D341Med (cell line): ENCODE results near the gene RNASE4.
"Not testable (repeated sequence)": the region's sequence is repeated elsewhere in the genome, so short reads cannot be mapped to it uniquely, and the experiment has no call there.

Experiments
- DNase-seq: peaks from one replicate; pipeline ENCODE4 v3.0.0; 2012; ENCODE audit warnings: low spot score

The RNASE4 gene

DNA sequence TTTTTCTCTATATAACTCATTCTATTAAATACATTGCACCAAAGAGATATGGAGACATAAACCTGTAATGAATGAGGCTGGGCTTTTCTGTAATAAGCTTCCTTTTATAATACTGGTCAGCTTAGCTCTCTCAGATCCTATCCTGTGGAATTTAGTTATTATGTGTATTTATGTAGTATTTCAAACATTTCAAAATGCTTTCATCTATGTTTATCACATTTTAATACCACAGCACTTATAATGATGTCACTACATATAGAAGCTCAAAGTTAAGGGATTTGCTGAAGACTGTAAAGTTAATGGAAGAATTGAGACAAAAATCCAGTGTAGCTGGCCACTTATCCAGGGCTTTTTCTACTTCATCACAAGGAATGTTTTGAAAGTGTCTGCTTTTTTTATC lies 15.6 kb downstream of the RNASE4 start:
- no peak for DNase-seq

DNA sequence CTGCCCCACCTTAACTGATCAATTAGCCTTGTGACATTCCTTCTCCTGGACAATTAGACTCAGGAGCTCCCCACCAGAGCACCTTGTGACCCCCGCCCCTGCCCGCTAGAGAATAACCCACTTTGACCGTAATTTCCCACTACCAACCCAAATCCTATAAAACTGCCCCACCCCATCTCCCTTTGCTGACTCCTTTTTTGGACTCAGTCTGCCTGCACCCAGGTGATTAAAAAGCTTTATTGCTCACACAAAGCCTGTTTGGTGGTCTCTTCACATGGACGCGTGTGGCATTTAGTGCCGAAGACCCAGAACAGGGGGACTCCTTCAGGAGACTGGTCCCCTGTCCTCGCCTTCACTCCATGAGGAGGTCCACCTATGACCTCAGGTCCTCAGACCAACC lies 16.6 kb downstream of the RNASE4 start:
- DNase-seq, result not testable (repeated sequence)

DNA sequence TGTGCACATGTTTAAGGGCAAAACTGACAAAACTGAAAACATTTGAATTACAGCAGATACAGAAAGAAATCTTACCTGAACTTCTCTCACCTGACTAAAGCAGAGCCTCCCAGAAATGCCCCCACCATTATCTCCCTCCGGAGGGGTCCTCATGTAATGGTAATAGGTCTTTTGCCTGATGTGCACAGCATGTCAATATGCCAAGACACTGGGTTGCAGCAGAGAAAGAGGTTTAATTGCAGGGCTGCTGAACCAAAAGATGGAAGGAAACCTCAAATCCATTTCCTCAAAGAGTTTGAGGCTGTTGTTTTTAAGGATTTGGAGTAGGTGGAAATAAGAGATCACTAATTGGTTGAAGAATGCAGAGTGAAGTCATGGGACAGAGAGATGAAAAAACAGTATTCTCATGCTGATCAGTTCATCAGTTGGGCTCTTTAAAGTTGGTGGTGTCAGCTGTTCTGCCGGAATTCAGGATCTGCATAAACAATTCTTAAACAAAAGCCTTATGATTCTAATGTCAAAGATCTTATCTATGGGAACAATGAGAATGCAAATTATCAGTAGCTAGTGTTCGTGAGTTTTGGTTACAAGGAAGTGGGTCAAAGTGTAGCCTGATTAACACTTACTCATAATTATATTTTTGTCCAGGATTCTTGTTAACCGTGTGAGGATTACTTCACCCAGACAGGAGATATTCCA lies 22.4 kb downstream of the RNASE4 start:
- DNase-seq, result no peak

DNA sequence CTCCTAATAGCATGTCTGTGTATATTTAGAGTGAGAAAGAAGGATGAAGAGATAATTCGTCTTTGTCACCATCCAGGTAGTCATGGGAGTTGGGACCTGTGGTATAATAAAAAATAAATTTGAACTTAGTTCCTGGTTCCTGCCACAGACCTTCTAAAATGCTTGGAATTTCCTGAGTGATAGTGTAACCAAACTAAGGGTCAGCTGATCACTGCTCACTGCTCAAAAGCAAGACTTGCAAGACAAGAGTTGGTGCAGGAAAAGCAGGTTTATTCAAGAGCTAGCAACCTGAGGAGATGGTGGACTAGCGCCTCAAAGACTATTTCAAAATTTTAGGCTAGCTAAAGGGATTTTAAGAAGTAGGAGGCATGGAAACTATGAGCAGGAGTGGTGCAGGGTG lies 23.3 kb downstream of the RNASE4 start:
- no peak for DNase-seq

DNA sequence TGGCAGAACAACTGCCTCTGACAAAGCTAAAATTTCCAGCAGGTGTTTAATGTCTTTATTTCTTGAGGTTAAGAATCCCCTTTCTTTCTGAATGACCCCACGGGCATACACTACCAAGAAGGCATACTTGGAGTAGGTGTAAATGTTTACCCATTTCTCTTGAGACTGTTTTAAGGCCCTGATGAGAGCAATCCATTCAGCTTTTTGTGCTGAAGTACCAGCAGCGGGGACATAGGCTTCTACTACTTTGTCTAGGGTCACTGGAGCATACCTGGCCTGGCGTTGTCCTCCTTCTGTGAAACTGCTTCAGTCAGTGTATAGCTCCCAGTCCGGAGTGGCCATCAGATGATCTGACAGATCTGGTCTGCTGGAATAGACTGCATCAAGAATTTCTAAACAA lies 26.9 kb downstream of the RNASE4 start:
- no peak for DNase-seq

DNA sequence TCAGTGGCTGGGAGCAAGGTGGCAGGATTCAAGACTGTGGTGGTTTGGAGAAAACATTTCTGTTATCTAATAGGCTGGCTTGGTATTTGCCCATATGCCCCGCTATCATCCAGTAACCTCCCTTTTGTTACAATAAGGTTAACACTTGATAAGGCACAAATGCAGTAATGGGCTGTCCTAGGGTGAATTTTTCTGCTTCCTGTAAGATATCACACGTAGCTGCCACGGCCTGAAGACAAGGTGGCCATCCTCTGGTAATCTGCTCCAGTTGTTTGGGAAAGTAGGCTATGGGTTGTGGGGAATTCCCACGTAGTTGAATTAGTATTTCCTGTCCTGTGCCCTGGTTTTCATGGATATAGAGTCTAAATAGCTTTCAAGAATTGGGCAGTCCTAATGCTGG lies 27.3 kb downstream of the RNASE4 start:
- no peak for DNase-seq

DNA sequence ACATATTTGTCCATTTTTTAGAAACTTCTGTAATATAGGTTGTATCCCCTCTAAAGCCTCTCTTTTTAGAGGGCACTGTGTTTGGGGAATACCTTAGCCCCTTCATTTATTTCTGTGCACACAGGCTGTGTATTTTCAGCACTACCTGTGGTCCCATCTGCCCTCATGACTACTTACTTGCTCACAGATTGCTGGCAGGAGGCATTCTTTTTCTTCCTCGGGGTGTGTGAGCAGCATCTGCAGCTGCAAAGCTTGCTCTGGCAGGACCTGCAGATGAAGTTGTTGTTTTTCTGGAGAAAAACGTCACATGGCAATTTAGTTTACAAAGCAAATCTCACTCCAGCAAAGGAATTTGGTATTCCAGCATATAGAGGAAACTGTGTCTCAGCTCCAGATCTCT lies 28.5 kb downstream of the RNASE4 start:
- no peak for DNase-seq

DNA sequence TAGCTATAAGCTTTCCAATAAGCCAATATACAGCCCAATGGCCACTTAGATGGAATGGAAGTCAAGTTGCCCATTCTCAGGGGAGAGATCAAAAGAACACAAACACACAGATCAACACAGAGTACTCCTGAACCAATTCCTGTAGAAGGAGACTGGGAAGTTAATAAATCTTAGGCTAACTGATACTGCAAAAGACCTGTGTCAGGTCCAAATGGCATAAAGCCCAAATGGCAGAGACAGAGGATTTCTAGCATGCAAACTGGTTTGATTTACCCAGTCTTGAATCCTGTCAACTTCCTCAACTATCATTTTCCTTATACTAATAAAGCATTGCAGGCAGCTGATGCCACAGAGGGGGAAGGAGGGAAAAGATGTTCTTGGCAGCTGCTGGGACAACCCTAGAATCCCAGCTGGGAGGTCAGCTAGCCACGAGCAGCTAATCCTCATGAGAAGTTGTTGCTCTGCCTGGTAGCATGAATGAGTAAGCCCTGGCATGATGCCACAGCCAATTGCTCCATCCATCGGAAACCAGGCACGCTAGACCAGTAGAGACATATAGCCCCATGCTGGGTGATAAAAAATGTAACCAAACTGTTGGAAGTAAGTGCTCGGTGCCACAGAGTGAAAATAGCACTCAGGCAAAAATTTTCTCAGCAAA lies 30.4 kb downstream of the RNASE4 start:
- no peak for DNase-seq

DNA sequence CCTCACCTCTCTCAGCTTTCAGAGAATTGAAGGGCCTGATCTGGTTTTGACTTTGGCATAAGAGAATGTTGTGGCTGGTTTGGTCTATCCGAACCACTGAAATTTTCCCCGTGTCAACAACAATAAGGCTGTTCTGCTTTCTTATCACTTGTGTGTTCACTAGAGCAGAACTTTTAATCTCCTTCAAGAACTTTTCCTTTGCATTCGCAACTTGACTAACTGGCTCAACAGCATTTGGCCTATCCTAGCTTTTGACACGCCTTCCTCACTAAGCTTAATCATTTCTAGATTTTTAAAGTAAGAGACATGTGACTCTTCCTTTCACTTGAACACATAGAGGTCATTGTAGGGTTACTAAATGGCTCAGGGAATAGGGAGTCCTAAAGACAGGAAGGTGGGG lies 35.4 kb downstream of the RNASE4 start:
- DNase-seq, result no peak

DNA sequence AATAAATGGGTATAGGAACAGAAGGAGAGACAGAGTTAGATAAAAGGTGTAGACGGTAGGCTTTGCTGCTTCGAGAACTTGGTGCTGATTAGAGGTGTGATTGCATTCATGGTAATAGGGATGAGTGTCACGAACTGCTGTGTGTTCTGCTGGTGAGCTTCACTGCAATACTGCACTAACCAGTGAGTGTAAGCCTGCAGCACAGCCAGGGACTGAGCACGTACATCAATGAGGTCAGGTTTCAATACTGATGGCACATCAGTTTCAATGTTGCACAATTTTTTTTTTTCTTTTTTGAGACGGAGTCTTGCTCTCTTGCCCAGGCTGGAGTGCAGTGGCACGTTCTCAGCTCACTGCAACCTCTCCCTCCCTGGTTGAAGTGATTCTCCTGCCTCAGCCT lies 36.4 kb downstream of the RNASE4 start:
- DNase-seq, result no peak

DNA sequence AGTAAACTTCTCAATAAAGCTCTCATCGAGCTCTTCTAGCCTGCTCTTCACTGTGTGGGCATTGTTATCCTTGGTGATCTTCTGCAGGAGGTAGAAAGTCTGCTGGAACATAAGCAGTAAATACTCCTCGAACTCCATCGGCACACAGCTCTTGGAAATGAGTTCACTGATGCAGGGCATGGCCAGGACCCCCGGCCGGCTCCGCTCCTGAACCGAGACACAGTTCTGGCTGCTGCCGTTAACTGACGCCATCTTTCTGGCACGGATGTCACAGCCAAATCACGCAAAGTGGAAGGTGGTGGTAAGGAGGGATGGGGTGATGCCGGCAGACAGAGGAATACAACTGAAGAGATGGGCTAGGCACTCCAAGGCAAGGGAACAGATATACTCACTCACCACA lies 37.7 kb downstream of the RNASE4 start:
- DNase-seq, result no peak

DNA sequence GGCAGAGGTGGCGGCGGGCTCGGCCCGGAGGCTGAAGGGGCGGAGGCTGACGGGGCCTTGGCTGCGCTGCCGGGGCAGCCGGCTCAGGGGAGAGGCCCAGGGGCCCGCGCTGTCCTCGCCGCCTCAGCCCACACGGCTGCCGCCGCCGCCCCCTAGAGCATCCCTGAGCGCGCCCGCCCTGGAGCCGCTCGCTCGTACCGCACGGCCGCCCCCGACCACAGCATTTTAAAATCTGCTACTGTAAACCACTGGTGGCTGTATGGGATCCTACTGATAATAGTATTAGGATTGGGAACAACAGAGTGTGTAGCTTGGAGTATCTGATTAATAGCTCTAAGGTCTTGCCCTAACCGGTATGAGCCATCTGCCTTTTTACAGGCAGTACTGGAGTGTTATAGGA lies 39.1 kb downstream of the RNASE4 start:
- no peak for DNase-seq

DNA sequence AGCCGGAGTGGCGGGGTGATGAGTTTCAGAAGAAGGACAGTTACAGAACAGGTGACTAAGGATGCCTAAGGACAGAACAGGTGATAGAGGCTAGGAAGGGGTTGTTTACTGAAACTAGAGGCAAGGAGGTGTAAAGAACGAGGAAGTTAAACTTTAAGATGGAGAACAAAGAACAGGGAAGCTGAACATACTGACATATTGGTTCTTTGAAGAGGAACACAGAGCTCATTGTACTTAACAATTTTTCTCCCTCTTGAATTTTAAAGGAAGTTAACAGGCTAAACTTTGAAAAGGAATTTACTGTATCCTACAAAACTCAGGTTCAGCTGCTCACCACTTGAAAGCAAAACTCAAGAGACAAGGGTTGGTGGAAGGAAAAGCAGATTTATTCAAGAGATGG lies 41.8 kb downstream of the RNASE4 start:
- not testable (repeated sequence) for DNase-seq

DNA sequence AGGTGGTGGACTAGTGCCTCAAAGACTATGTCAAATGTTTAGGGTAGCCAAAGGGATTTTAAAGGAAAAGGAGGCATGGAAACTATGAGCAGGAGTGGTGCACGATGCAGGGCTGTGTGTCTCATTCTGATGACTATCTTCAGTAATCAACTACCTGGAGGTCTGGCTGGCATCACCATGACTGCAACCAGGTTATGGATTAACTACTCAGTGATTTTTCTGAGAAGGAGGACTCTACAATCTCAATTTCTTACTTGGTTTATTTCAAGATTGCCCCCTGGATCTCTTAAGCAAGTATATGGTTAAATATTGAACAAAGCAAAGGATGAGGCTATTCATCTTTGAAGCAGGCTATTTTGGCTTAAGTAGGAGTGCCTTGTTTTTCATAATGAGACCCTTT lies 42.2 kb downstream of the RNASE4 start:
- DNase-seq, result no peak

DNA sequence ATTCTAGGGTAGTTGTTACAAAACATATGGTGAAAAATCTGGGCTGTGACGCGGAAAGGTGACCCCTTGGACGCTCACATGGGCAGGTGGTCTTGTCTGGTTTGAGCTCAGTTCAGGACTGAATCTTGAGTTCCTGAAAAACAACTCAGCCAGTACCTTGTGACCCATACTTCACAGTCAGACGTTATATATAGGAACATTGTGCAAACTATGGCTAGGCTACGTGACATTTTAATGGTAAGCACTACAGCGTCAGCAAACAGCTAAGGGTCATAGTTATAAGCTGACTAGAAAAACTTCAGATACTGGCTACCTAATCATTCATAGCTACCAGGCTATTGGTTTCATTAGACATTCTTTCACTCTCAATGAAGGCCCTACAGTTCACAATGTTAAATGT lies 46.5 kb downstream of the RNASE4 start:
- DNase-seq, result no peak

DNA sequence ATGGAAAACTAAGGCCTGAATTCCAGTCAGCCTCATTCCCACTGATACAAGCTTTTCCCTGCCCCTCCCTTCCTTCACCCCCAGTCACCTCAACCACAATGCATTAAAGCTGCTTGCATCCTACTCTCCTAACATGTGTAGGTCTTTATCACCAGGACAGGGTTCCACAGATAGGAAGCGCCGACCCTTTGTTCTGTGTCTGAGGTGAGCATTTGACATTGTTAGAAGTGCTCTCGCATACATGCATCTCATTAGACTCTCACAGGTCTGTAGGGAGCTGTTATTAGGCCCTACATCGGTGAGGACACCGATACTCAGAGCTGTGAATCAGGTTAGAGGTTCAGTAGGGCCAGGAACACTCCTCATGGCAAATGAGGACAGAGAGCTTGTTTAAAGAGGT lies 48.1 kb downstream of the RNASE4 start:
- DNase-seq, result no peak

DNA sequence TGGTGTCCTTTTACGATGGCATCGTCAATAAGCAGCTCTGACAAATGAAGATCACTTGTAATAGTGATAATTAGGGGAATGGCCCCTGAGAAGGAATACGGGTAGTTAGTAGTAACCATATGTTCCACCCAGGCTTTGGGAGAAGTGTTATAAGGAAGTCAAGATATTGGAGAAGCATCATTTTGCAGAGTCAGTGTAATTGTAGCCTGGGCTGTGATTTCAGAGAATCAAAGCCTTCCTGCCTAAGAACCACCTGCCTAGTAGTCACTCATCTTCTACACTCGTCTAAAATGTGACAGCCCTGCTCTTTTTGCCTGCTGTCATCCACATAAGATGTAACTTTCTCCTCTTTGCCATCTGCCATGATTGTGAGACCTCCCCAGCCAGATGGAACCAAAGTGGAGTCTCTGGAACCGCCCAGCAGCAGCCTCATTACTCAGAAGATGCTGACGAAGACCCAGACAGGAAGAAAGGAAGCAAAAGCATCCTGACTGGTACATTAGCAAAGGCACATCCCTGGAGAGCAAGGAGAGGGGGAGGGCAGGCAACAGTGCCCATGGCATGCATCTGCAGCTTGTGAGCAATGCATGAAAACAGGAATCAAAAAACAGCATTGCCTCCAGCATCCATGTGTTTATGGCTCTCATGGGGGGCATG lies 48.7 kb downstream of the RNASE4 start:
- no peak for DNase-seq

DNA sequence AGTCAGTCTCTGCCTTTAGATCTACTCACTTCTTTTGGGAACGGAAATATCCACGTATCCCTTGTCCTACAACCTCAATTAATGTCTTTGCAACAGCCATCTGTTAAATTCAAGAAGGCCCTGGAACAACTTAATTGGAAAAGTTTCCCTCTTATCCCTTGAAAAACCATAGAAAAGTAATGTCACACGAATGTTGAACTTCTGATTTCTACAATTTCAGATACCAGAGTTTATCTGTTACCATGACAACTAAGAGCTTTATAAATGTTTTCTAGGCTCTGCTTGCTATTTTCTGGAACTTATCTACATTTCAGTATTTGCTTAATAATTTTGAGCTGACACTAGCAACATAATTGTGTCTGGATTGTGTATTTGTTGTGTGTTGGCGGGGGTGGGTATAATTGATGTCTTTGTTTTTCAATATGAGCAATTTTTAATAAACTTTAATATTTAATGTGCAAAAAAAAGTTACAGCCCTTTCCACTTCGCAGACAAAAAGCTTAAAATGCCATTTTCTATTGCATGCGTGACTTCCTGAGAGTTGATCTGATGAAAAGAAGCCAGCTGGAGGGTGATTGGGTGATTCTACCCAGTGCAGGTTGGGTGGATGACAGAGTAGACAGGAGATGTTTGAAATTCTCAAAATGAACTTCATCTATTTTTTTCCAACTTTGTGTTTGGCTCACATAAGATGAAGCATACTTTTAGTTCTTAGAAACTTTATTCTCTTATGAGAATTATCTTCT lies 49.5 kb downstream of the RNASE4 start:
- no peak for DNase-seq

DNA sequence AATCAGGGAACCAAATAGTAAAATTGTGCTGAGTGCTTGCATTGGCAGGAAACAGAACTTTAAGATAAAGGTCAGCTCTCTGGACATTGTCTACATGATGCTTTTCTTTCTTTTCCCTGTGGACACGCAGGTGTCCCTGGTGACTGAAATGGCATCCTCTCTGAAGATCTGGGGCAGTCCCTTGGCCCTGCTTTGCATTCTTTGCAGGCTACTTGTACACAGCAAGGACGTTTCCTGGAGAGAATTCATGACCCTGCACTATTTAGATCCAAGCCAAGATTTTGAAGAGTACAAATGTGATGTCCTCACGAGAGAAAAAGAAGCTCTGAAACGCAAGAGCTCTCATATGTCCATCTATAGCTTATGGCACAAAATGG lies 50.1 kb downstream of the RNASE4 start:
- no peak for DNase-seq

DNA sequence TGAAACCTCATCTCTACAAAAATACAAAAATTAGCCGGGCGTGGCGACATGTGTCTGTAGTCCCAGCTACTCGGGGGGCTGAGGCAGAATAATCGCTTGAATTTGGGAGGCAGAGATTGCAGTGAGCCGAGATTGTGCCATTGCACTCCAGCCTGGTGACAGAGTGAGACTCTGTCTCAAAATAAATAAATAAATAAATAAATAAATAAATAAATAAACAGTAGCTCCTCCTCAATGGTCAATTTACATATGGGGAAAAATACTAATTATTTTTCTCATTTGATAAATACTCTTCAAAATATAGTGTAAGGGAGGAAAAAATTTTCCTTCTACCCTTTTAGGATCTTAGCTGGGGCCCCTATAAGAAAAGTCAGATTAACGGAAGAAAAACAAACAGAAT lies 53.9 kb downstream of the RNASE4 start:
- not testable (repeated sequence) for DNase-seq

DNA sequence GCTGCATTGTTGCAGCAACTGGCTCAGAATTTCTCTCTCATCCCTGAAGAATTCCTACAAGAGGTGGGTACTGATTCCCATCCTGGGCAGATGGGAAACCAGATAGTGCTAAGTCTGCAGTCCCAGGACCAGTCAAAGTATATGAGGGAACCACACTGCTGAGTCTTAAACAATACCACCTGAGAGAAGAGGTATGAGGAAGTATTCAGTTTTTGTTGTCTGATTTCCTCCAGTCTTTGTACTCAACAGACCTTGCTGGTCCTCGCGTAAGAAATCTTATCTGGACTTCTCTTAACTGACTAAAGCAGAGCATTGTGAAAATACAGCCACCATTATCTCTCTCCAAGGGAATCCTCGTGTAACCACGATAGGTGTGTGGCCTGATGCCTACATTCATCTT lies 57.8 kb downstream of the RNASE4 start:
- DNase-seq, result no peak

DNA sequence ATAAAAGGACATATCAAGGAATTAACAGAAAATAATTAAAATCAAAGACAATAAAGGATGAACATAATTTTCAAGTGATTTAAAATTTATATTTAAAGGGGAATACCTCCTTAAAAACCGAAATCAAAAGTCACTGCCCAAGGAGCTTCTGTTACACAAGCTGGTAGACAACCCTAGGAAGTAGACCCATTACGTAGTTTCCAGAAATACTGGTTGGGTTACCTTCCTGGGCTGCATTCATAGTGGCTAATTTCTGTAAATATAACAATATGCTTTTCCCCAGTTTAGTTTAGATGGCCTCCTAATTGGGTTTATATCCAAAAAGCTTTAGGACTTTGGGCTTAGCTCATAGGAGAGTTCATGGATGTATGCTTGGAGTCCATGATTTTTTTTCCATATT lies 59.2 kb downstream of the RNASE4 start:
- no peak for DNase-seq
